Liver (tissue), 9 donors: ENCODE results near the gene USP40. TPM values are rescaled to one million over a fixed set of nuclear protein-coding genes. Genes with fewer than 3 reads are reported as not detected.

Experiments
- DNase-seq: peaks from one replicate; pipeline ENCODE4 v3.0.0-alpha.2; 2017; ENCODE audit warnings: low spot score
- H3K27ac ChIP-seq, 2 donors: one replicate each; pipeline ENCODE4 v1.7.0; 2013; ENCODE audit warnings: inconsistent platforms in 2 of 2, low read length in 2 of 2, control low read depth in 1 of 2, low read depth in 1 of 2, mild to moderate bottlenecking in 1 of 2
- H3K27me3 ChIP-seq, 4 donors: one replicate each; pipeline versions ENCODE4 v1.6.1 to v1.7.0; 2013; ENCODE audit warnings: low read length in 3 of 4, inconsistent platforms in 1 of 4, mild to moderate bottlenecking in 1 of 4, moderate library complexity in 1 of 4; ENCODE audit not compliant: control insufficient read depth in 4 of 4, insufficient read depth in 4 of 4
- H3K36me3 ChIP-seq, 4 donors: one replicate each; pipeline versions ENCODE4 v1.6.1 to v1.7.0; 2013; ENCODE audit warnings: low read length in 3 of 4, mild to moderate bottlenecking in 3 of 4, low read depth in 1 of 4, moderate library complexity in 1 of 4; ENCODE audit not compliant: control insufficient read depth in 4 of 4, insufficient read depth in 3 of 4
- H3K4me1 ChIP-seq, 4 donors: one replicate each; pipeline versions ENCODE4 v1.6.1 to v1.7.0; 2013; ENCODE audit warnings: low read length in 3 of 4, mild to moderate bottlenecking in 3 of 4, moderate library complexity in 1 of 4; ENCODE audit not compliant: control insufficient read depth in 4 of 4, insufficient read depth in 4 of 4
- H3K4me3 ChIP-seq, 3 donors: one replicate each; pipeline versions ENCODE4 v1.6.1 to v1.7.0; 2013; ENCODE audit warnings: low read length in 3 of 3, control low read depth in 1 of 3, low read depth in 1 of 3, mild to moderate bottlenecking in 1 of 3
- H3K9ac ChIP-seq, 2 donors: one replicate each; pipeline ENCODE4 v1.7.0; 2013; ENCODE audit warnings: low read length in 2 of 2, mild to moderate bottlenecking in 2 of 2, moderate library complexity in 2 of 2, control low read depth in 1 of 2, low read depth in 1 of 2
- H3K9me3 ChIP-seq, 4 donors: one replicate each; pipeline versions ENCODE4 v1.6.1 to v1.7.0; 2013; ENCODE audit warnings: low read length in 3 of 4; ENCODE audit not compliant: control insufficient read depth in 4 of 4
- ATF3 ChIP-seq: IDR thresholded peaks from 2 replicates; pipeline ENCODE4 v1.6.1; 2016; ENCODE audit warnings: antibody characterized with exemption
- EGR1 ChIP-seq, 2 donors: IDR thresholded peaks; 2 replicates each; pipeline ENCODE4 v1.6.1; 2016 to 2018; ENCODE audit warnings: antibody characterized with exemption in 2 of 2, low read depth in 2 of 2
- FOXA1 ChIP-seq: IDR thresholded peaks from 2 replicates; pipeline ENCODE4 v1.6.1; 2016; ENCODE audit warnings: antibody characterized with exemption
- FOXA2 ChIP-seq: IDR thresholded peaks from 2 replicates; pipeline ENCODE4 v1.6.1; 2016; ENCODE audit warnings: antibody characterized with exemption
- GABPA ChIP-seq, 2 donors: IDR thresholded peaks in 1 of 2; conservative IDR thresholded peaks in 1 of 2; 2 replicates each; pipeline ENCODE4 v1.6.1; 2016; ENCODE audit warnings: antibody characterized with exemption in 2 of 2, mild to moderate bottlenecking in 1 of 2, moderate library complexity in 1 of 2
- HNF4A ChIP-seq, 2 donors: conservative IDR thresholded peaks; 2 replicates each; pipeline ENCODE4 v1.6.1; 2016; ENCODE audit warnings: antibody characterized with exemption in 2 of 2, mild to moderate bottlenecking in 2 of 2
- HNF4G ChIP-seq: IDR thresholded peaks from 2 replicates; pipeline ENCODE4 v1.6.1; 2016; ENCODE audit warnings: antibody characterized with exemption
- JUND ChIP-seq, 2 donors: IDR thresholded peaks; 2 replicates each; pipeline ENCODE4 v1.6.1; 2016; ENCODE audit warnings: antibody characterized with exemption in 2 of 2
- MAX ChIP-seq: IDR thresholded peaks from 2 replicates; pipeline ENCODE4 v1.6.1; 2016; ENCODE audit warnings: antibody characterized with exemption
- NR2F2 ChIP-seq: IDR thresholded peaks from 2 replicates; pipeline ENCODE4 v1.6.1; 2016; ENCODE audit warnings: antibody characterized with exemption
- RAD21 ChIP-seq, 2 donors: IDR thresholded peaks; 2 replicates each; pipeline ENCODE4 v1.6.1; 2016; ENCODE audit warnings: antibody characterized with exemption in 2 of 2, mild to moderate bottlenecking in 2 of 2
- RXRA ChIP-seq, 2 donors: IDR thresholded peaks; 2 replicates each; pipeline ENCODE4 v1.6.1; 2017 to 2018; ENCODE audit warnings: antibody characterized with exemption in 2 of 2, mild to moderate bottlenecking in 1 of 2
- SP1 ChIP-seq: IDR thresholded peaks from 2 replicates; pipeline ENCODE4 v1.6.1; 2018; ENCODE audit warnings: antibody characterized with exemption, mild to moderate bottlenecking
- TAF1 ChIP-seq: conservative IDR thresholded peaks from 2 replicates; pipeline ENCODE4 v1.6.1; 2016; ENCODE audit warnings: antibody characterized with exemption, mild to moderate bottlenecking
- YY1 ChIP-seq: IDR thresholded peaks from 2 replicates; pipeline ENCODE4 v1.6.1; 2016; ENCODE audit warnings: antibody characterized with exemption, mild to moderate bottlenecking
- ZBTB33 ChIP-seq: IDR thresholded peaks from 2 replicates; pipeline ENCODE4 v1.6.1; 2016; ENCODE audit warnings: antibody characterized with exemption
- WGBS: extraction: QIAGEN DNeasy Blood & Tissue Kit; methylation state at CpG from one replicate; pipeline ENCODE4 v1.1.7; 2013; 5-methylcytosine and 5-hydroxymethylcytosine counted together
- polyA plus RNA-seq, 2 donors: library from polyadenylated mRNA; stranded (reverse) in 1 of 2; unstranded in 1 of 2; fragments of 200-250 nt in 1 of 2; fragments of >200 nt in 1 of 2; fragmentation: Nextera tagmentation in 1 of 2; extraction: Ambion mirVana in 1 of 2; gene quantifications; one replicate each; pipeline versions ENCODE4 v1.2.1 to v1.2.3, GENCODE V29; 2013 to 2015
- total RNA-seq, 2 donors: library from RNA; depleted of rRNA; stranded (reverse); fragments of >200 nt; gene quantifications; one replicate each; pipeline ENCODE4 v1.2.3, GENCODE V29; 2014
- donor health status: healthy.
- donor health status: healthy.
- donor health status: healthy.
- donor health status: healthy.
- donor health status: healthy.

The USP40 gene
- total and polyA plus RNA-seq, 4 donors: 12.0 to 29.0 (median 17.1) TPM

GRCh38 chr2:233603520-233603919 lies 36.9 kb upstream of the USP40 start:
- Histone ChIP-seq H3K9ac (no peak overlapping the region), H3K4me3 (no peak overlapping the region), H3K36me3 (no peaks in the 10 kb centered on the region), H3K27ac (peak overlapping the region; percentile 36 to 64), H3K27me3 (no peaks in the 10 kb centered on the region), H3K9me3 (no peaks in the 10 kb centered on the region), H3K4me1 (peaks cover 0 to 33% (median 21%) of the 10 kb centered on the region in 4 donors)
- no peak for DNase-seq
- whole genome bisulfite sequencing: 34% methylated on average over 4 of the region's 4 CpGs
- TF ChIP-seq NR2F2: no peak
- TF ChIP-seq RAD21 (IDR thresholded peaks at IDR 0.05): peak in 1 of 2 donors; percentile 41
- no peak for TF ChIP-seq JUND (IDR thresholded peaks at IDR 0.05)
- no peak for TF ChIP-seq FOXA1
- TF ChIP-seq SP1: peak; percentile 94
- peak; percentile 48 for TF ChIP-seq YY1
- TF ChIP-seq HNF4G: peak; percentile 82
- TF ChIP-seq RXRA (IDR thresholded peaks at IDR 0.05): peak; percentile 94 to 97
- TF ChIP-seq TAF1: no peak
- peak; percentile 22 for TF ChIP-seq MAX
- no peak for TF ChIP-seq ATF3
- peak in 1 of 2 donors; percentile 13 for TF ChIP-seq GABPA (IDR thresholded peaks at IDR 0.05 in 1 of 2, conservative IDR thresholded peaks at IDR 0.05 in 1 of 2)
- TF ChIP-seq EGR1 (IDR thresholded peaks at IDR 0.05; ENCODE audit: low read depth in 2 of 2): no peak
- TF ChIP-seq HNF4A (conservative IDR thresholded peaks at IDR 0.05): peak; percentile 95
- no peak for TF ChIP-seq ZBTB33

GRCh38 chr2:233602076-233602475 lies 35.5 kb upstream of the USP40 start:
- Histone ChIP-seq H3K36me3 (no peaks in the 10 kb centered on the region), H3K4me3 (no peak overlapping the region), H3K9me3 (no peaks in the 10 kb centered on the region), H3K4me1 (peaks cover 0 to 26% (median 17%) of the 10 kb centered on the region in 4 donors), H3K27me3 (no peaks in the 10 kb centered on the region), H3K27ac (no peak overlapping the region), H3K9ac (no peak overlapping the region)
- TF ChIP-seq RXRA (IDR thresholded peaks at IDR 0.05): no peak
- no peak for TF ChIP-seq JUND (IDR thresholded peaks at IDR 0.05)
- no peak for TF ChIP-seq FOXA1
- TF ChIP-seq HNF4G: no peak
- TF ChIP-seq MAX: no peak
- TF ChIP-seq RAD21 (IDR thresholded peaks at IDR 0.05): no peak
- TF ChIP-seq TAF1: no peak
- no peak for TF ChIP-seq FOXA2
- no peak for TF ChIP-seq ZBTB33
- WGBS: 94% methylated on average over 1 of the region's 1 CpG
- no peak for DNase-seq
